Measurements from ENCODE around the gene PRRC2C. TPM values are rescaled to one million over a fixed set of nuclear protein-coding genes. Genes with fewer than 3 reads are reported as not detected.
"Not testable (repeated sequence)": the region's sequence is repeated elsewhere in the genome, so short reads cannot be mapped to it uniquely, and the experiment has no call there.

PRRC2C gene
- polyA plus RNA-seq, 2 of the 4 experiments (the other 2 are of a cell fraction): 50.3 to 96.3 TPM

DNA sequence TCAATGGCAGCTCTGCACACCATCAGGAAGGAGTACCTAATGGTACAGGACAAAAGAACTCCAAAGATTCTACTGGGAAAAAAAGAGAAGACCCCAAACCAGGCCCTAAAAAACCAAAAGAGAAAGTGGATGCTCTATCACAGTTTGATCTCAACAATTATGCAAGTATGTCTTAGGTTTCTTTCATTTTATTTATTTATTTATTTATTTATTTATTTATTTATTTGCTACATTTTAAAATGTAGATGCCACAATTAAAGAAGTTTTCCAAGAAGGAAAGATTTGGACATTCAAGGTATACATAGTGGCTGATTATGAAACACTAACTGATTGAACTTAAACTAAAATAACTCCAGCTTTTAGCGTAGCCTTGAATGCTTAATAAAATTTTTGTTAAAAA, 60.2 kb downstream of the PRRC2C start:
- H3K27ac ChIP-seq: no peak overlapping the region
- no peak overlapping the region for H3K4me3 ChIP-seq
- TF ChIP-seq ZC3H11A (IDR thresholded peaks at IDR 0.05) (peak; percentile 13; the same call in 1 of the 2 replicates), HDAC2 (IDR thresholded peaks at IDR 0.05) (no peak)
- CTCF ChIA-PET: interaction anchor here (1.0 kb wide), 1 partner anchor 15 kb away, joined by 3 read pairs; no protein-coding TSS in a partner anchor
- H3K4me1 ChIP-seq: no peaks in the 10 kb centered on the region
- ATAC-seq (no peak), FAIRE-seq (no peak), DNase-seq (ENCODE audit: low read depth in 1 of 2, low spot score in 1 of 2) (no peak)
- POLR2A ChIA-PET: no interaction called here
- no peaks in the 10 kb centered on the region for H3K9me3 ChIP-seq
- WGBS (ENCODE audit: missing lambda C conversion rate): 92% methylated on average over 1 of the region's 1 CpG
- H3K4me2 ChIP-seq: no peak overlapping the region

- no peaks in the 10 kb centered on the region for H3K9me3 ChIP-seq
- POLR2A ChIA-PET: no interaction called here
- H3K4me1 ChIP-seq: no peaks in the 10 kb centered on the region
- WGBS (ENCODE audit: missing lambda C conversion rate): 94% methylated on average over 3 of the region's 3 CpGs
- DNase-seq (ENCODE audit: low read depth in 1 of 2, low spot score in 1 of 2): no peak
- TF ChIP-seq PHF8 (IDR thresholded peaks at IDR 0.05; ENCODE audit: borderline replicate concordance, low read depth): no peak
- no peak for TF ChIP-seq GATA3 (IDR thresholded peaks at IDR 0.05; ENCODE audit: borderline replicate concordance)
- TF ChIP-seq ZSCAN20 (CRISPR knock-in tag; IDR thresholded peaks at IDR 0.05): no peak
- TF ChIP-seq PBX3 (IDR thresholded peaks at IDR 0.05): no peak
- TF ChIP-seq CHD2 (IDR thresholded peaks at IDR 0.05; ENCODE audit: low read length, partially characterized antibody): no peak
- no peak for TF ChIP-seq NFE2L2 (conservative IDR thresholded peaks at IDR 0.05; ENCODE audit: low read length)
- no peak for TF ChIP-seq NR3C1 (IDR thresholded peaks at IDR 0.05)
- TF ChIP-seq USF2 (IDR thresholded peaks at IDR 0.05): no peak
- TF ChIP-seq RFX5 (IDR thresholded peaks at IDR 0.05): no peak
- H3K4me3 ChIP-seq: no peak overlapping the region
- H3K27ac ChIP-seq: no peak overlapping the region
- CTCF ChIA-PET: no interaction called here
- FAIRE-seq: no peak
- no peak for ATAC-seq
- H3K4me2 ChIP-seq: no peak overlapping the region
These were observed 64.7 kb downstream of the PRRC2C start for GRCh38 chr1:171550050-171550449.

DNA sequence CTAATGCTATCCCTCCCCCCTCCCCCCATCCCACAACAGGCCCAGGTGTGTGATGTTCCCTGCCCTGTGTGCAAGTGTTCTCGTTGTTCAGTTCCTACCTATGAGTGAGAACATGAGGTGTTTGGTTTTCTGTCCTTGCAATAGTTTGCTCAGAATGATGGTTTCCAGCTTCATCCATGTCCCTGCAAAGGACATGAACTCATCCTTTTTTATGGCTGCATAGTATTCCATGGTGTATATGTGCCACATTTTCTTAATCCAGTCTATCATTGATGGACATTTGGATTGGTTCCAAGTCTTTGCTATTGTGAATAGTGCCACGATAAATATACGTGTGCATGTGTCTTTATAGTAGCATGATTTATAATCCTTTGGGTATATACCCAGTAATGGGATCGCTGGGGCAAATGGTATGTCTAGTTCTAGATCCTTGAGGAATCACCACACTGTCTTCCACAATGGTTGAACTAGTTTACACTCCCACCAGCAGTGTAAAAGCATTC, 65.3 kb downstream of the PRRC2C start:
- FAIRE-seq; CTCF ChIA-PET; H3K9me3 ChIP-seq; POLR2A ChIA-PET; H3K4me2 ChIP-seq; ATAC-seq; DNase-seq (ENCODE audit: low read depth in 1 of 2, low spot score in 1 of 2); H3K4me3 ChIP-seq; H3K27ac ChIP-seq; H3K4me1 ChIP-seq: not testable (repeated sequence)
- WGBS (ENCODE audit: missing lambda C conversion rate): 97% methylated on average over 4 of the region's 4 CpGs

DNA sequence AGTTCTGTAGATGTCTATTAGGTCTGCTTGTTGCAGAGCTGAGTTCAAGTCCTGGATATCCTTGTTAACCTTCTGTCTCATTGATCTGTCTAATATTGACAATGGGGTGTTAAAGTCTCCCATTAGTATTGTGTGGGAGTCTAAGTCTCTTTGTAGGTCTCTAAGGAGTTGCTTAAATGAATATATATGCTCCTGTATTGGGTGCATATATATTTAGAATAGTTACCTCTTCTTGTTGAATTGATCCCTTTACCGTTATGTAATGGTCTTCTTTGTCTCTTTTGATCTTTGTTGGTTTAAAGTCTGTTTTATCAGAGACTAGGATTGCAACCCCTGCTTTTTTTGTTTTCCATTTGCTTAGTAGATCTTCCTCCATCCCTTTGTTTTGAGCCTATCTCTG, 68.6 kb downstream of the PRRC2C start:
- H3K4me2 ChIP-seq; ATAC-seq; H3K4me1 ChIP-seq; DNase-seq (ENCODE audit: low read depth in 1 of 2, low spot score in 1 of 2); H3K4me3 ChIP-seq; H3K27ac ChIP-seq; POLR2A ChIA-PET; H3K9me3 ChIP-seq; CTCF ChIA-PET: not testable (repeated sequence)
- 94% methylated on average over 1 of the region's 1 CpG for WGBS (ENCODE audit: missing lambda C conversion rate)
- FAIRE-seq: peak; percentile 46

DNA sequence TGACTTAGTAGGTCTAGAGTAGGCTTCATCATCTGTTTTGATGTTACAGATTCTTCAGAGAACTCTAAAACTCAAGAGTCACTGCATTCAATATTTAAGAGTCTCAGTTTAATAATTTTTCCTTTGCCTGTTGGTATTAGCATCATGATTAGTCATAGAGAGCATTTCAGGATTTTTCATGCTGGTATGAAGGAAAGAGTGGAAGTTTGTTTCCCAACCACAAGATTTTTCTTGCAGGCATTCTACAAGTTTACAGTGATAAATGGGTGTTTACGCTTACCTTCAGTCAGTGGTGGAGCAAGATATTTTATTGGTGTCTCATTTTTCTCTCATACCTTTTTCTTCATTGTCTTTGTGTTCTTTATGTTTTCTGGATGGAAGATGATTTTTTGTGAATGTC, 78.3 kb downstream of the PRRC2C start:
- ATAC-seq: no peak
- DNase-seq (ENCODE audit: low read depth in 1 of 2, low spot score in 1 of 2): no peak
- no peak for TF ChIP-seq HMGXB4 (CRISPR knock-in tag; IDR thresholded peaks at IDR 0.05; ENCODE audit: borderline replicate concordance)
- TF ChIP-seq ZSCAN20 (CRISPR knock-in tag; IDR thresholded peaks at IDR 0.05): no peak
- no peak for TF ChIP-seq HOXB5 (CRISPR knock-in tag; IDR thresholded peaks at IDR 0.05)
- TF ChIP-seq CHD2 (IDR thresholded peaks at IDR 0.05; ENCODE audit: low read length, partially characterized antibody): no peak
- no peak for TF ChIP-seq CHD4 (IDR thresholded peaks at IDR 0.05; ENCODE audit: borderline replicate concordance)
- Histone ChIP-seq H3K9me3 (no peaks in the 10 kb centered on the region), H3K4me2 (no peak overlapping the region), H3K4me1 (no peaks in the 10 kb centered on the region), H3K4me3 (no peak overlapping the region), H3K27ac (no peak overlapping the region)
- ChIA-PET POLR2A (no interaction called here), CTCF (no interaction called here)
- 100% methylated on average over 1 of the region's 1 CpG for whole genome bisulfite sequencing (ENCODE audit: missing lambda C conversion rate)
- no peak for FAIRE-seq

All from A549 (cell line).